Gastrocnemius medialis (tissue), 4 donors: ENCODE data around the gene CFAP206. TPM values are rescaled to one million over a fixed set of nuclear protein-coding genes. Genes with fewer than 3 reads are reported as not detected.
A peak's percentile ranks its signal among the peaks of the same experiment; 100 is the strongest.

Experiments
- ATAC-seq, 2 donors: fragments of 150-250 bp; one replicate each; pipeline ENCODE4 v1.9.1; 2016
- DNase-seq, 2 donors: peaks; one replicate each; pipeline ENCODE4 v3.0.0-alpha.2; 2019
- H3K27ac ChIP-seq, 4 donors: fragments of 200-600 bp; sonication (generic); 1 replicate in 1 of 4; 2 replicates in 3 of 4; pipeline ENCODE4 v1.5.1; 2016 to 2018; ENCODE audit warnings: mild to moderate bottlenecking in 2 of 4, moderate library complexity in 1 of 4
- H3K27me3 ChIP-seq, 3 donors: fragments of 200-600 bp; sonication (generic) in 2 of 3; 1 replicate in 1 of 3; 2 replicates in 2 of 3; pipeline versions ENCODE4 v1.5.1 to v1.6.0; 2016 to 2019; ENCODE audit warnings: mild to moderate bottlenecking in 1 of 3, moderate library complexity in 1 of 3
- H3K36me3 ChIP-seq, 2 donors: fragments of 200-600 bp; sonication (generic) in 1 of 2; one replicate each; pipeline ENCODE4 v1.5.1; 2017 to 2018
- H3K4me1 ChIP-seq, 2 donors: fragments of 200-600 bp; sonication (generic) in 1 of 2; one replicate each; pipeline ENCODE4 v1.5.1; 2016 to 2017; ENCODE audit warnings: mild to moderate bottlenecking in 2 of 2
- H3K4me3 ChIP-seq, 4 donors: fragments of 200-600 bp; sonication (generic) in 3 of 4; 1 replicate in 1 of 4; 2 replicates in 3 of 4; pipeline ENCODE4 v1.5.1; 2016 to 2019; ENCODE audit warnings: mild to moderate bottlenecking in 2 of 4
- H3K9me3 ChIP-seq, 3 donors: fragments of 200-600 bp; sonication (generic) in 2 of 3; 1 replicate in 1 of 3; 2 replicates in 2 of 3; pipeline ENCODE4 v1.5.1; 2016 to 2019
- CTCF ChIP-seq, 5 experiments: fragments of 450-650 bp in 3 of 5; fragments of 200-600 bp in 2 of 5; sonication (generic) in 2 of 5; IDR thresholded peaks in 4 of 5; conservative IDR thresholded peaks in 1 of 5; 1 replicate in 4 of 5; 2 replicates in 1 of 5; pipeline ENCODE4 v1.5.1; 2016 to 2019; ENCODE audit warnings: antibody characterized with exemption in 5 of 5, mild to moderate bottlenecking in 3 of 5, moderate library complexity in 3 of 5
- POLR2A ChIP-seq, 2 donors: fragments of 450-650 bp; IDR thresholded peaks; one replicate each; pipeline ENCODE4 v1.6.1; 2017; ENCODE audit warnings: antibody characterized with exemption in 2 of 2, mild to moderate bottlenecking in 2 of 2, moderate library complexity in 2 of 2
- in situ Hi-C, 4 donors: fragments of 200-750 bp; cut with MboI; loops; one replicate each; pipeline versions ENCODE4 v1.15.0 to v1.8.0; 2017; ENCODE audit warnings: low sequenced_read_pairs in 4 of 4
- intact Hi-C: fragments of 100-400 bp; cut with DNase I; formaldehyde crosslinking; loops from one replicate; pipeline ENCODE4 v1.15.1; 2023; ENCODE audit warnings: low total_unique reads
- total RNA-seq, 4 donors: library from RNA; depleted of rRNA; stranded (reverse); fragments of >200 nt; gene quantifications; one replicate each; pipeline versions ENCODE4 v1.1.0 to v1.2.3, GENCODE V29; 2016

Gene CFAP206
- total RNA-seq, 4 donors from 2014 or later, result 0.20 to 1.6 TPM; not detected in 2

DNA sequence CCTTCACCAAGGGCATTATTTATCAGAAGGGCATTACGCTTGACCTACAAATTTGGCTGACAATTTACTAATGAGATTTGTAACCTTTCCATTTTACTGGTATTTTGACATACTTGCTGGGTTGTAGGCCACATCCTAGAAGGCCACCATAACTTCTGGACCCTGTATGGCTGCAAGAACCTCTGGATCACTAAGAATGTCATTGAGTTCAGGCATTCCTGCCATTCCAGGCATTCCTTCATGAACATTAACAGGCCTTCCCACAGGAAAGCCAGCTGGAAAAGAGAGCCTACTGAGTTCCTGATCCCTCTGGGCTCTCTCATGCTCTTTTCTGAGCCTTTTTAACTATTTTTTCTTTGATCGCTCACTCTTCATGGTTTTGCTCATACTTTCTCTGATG lies 36.6 kb downstream of the CFAP206 start:
- in situ Hi-C loops (no loop called here), intact Hi-C loops (no loop called here)
- ATAC-seq (no peak), DNase-seq (no peak)
- TF ChIP-seq POLR2A (IDR thresholded peaks at IDR 0.05) (no peak), CTCF (IDR thresholded peaks at IDR 0.05 in 4 of 5, conservative IDR thresholded peaks at IDR 0.05 in 1 of 5) (no peak)
- Histone ChIP-seq H3K27me3 (no peaks in the 10 kb centered on the region), H3K4me1 (no peaks in the 10 kb centered on the region), H3K36me3 (no peaks in the 10 kb centered on the region), H3K27ac (no peak overlapping the region), H3K4me3 (no peak overlapping the region), H3K9me3 (no peaks in the 10 kb centered on the region)

GRCh38 chr6:87465051-87465450 lies 57.3 kb downstream of the CFAP206 start:
- no peak overlapping the region for H3K27ac ChIP-seq
- ATAC-seq, result no peak
- in situ Hi-C loops (no loop called here), intact Hi-C loops (no loop called here)
- no peaks in the 10 kb centered on the region for H3K9me3 ChIP-seq
- TF ChIP-seq POLR2A (IDR thresholded peaks at IDR 0.05), result no peak
- TF ChIP-seq CTCF (IDR thresholded peaks at IDR 0.05 in 4 of 5, conservative IDR thresholded peaks at IDR 0.05 in 1 of 5), result no peak
- H3K36me3 ChIP-seq, result no peaks in the 10 kb centered on the region
- no peak overlapping the region for H3K4me3 ChIP-seq
- no peaks in the 10 kb centered on the region for H3K27me3 ChIP-seq
- DNase-seq, result no peak
- H3K4me1 ChIP-seq, result no peaks in the 10 kb centered on the region

- DNase-seq (peak; percentile 70 to 77), ATAC-seq (peak; percentile 95 to 96)
- peak; percentile 60 to 61 for TF ChIP-seq POLR2A (IDR thresholded peaks at IDR 0.05)
- TF ChIP-seq CTCF (IDR thresholded peaks at IDR 0.05 in 4 of 5, conservative IDR thresholded peaks at IDR 0.05 in 1 of 5), result peak in 4 of 5 experiments; percentile 14 to 58 (median 33)
- intact Hi-C loops (loop anchor here (1.0 to 5.0 kb wide), 3 partner anchors 64 to 320 kb away; partner anchors contain the start of gene SMIM8), in situ Hi-C loops (no loop called here)
- peak within 1 kb of the TSS; percentile 89 to 98 (median 94) for H3K27ac ChIP-seq
- peaks cover 7% of the 10 kb centered on the region in 2 donors for H3K4me1 ChIP-seq
- H3K4me3 ChIP-seq, result peak within 1 kb of the TSS; percentile 74 to 100 (median 90)
- H3K36me3 ChIP-seq, result no peaks in the 10 kb centered on the region
- no peaks in the 10 kb centered on the region for H3K9me3 ChIP-seq
- no peaks in the 10 kb centered on the region for H3K27me3 ChIP-seq
Observed at GRCh38 chr6:87472525-87473418, 65.0 kb downstream of the CFAP206 start, which contains the start of gene SLC35A1. Gene SLC35A1 (plus strand): TSS chr6:87472974. CDS start chr6:87473004, 30 bp downstream.

- Histone ChIP-seq H3K9me3 (no peaks in the 10 kb centered on the region), H3K4me3 (peak overlapping the region; percentile 74 to 100 (median 90)), H3K4me1 (peaks cover 7% of the 10 kb centered on the region in 2 donors), H3K36me3 (no peaks in the 10 kb centered on the region), H3K27me3 (no peaks in the 10 kb centered on the region), H3K27ac (peak overlapping the region; percentile 89 to 98 (median 94))
- intact Hi-C loops (loop anchor here (5.0 kb wide), 1 partner anchor 321 kb away; no protein-coding TSS in a partner anchor), in situ Hi-C loops (no loop called here)
- DNase-seq (no peak), ATAC-seq (no peak)
- TF ChIP-seq CTCF (IDR thresholded peaks at IDR 0.05 in 4 of 5, conservative IDR thresholded peaks at IDR 0.05 in 1 of 5) (no peak), POLR2A (IDR thresholded peaks at IDR 0.05) (no peak)
Observed at GRCh38 chr6:87473419-87473903, 65.7 kb downstream of the CFAP206 start.
